ENCODE results near the gene MTURN.

GRCh38 chr7:30166841-30167235 is 32.1 kb downstream of the MTURN start:
- TF ChIP-seq CTCF (optimal IDR thresholded peaks at IDR 0.05 in 1 of 3, IDR thresholded peaks at IDR 0.05 in 1 of 3, conservative IDR thresholded peaks at IDR 0.05 in 1 of 3; ENCODE audit: extremely low read depth in 1 of 3, insufficient read depth in 2 of 3, low read length in 3 of 3), result no peak
- no peak for TF ChIP-seq EZH2 (IDR thresholded peaks at IDR 0.05; ENCODE audit: low read length)
